AG04450 (cell line): ENCODE measurements around the gene SLC25A41. TPM values are rescaled to one million over a fixed set of nuclear protein-coding genes. Genes with fewer than 3 reads are reported as not detected.
A peak's percentile ranks its signal among the peaks of the same experiment; 100 is the strongest.

Source experiments
- CTCF ChIA-PET: fragments of 300-600, 350-600 bp; formaldehyde crosslinking; extraction: SDS; loops from one replicate; lab custom pipeline; 2022; ENCODE audit warnings: antibody characterized with exemption, inconsistent platforms; lab: Charles Lee
- POLR2A ChIA-PET: fragments of 350-600 bp; formaldehyde crosslinking; extraction: SDS; loops from one replicate; lab custom pipeline; 2021; ENCODE audit warnings: antibody characterized with exemption, inconsistent platforms; lab: Yijun Ruan, JAX
- DNase-seq: peaks from one replicate; pipeline ENCODE4 v3.0.0-alpha.2; 2011; ENCODE audit warnings: low read depth, low spot score
- H3K27ac ChIP-seq: one replicate; pipeline ENCODE4 v1.5.1; 2012; ENCODE audit warnings: low read depth, low read length, control low read depth
- H3K27me3 ChIP-seq: one replicate; pipeline ENCODE4 v1.6.0; 2012; ENCODE audit warnings: low read length; ENCODE audit not compliant: control insufficient read depth, insufficient read depth
- H3K4me3 ChIP-seq: 2 replicates; pipeline ENCODE4 v1.5.1; 2011; ENCODE audit warnings: mild to moderate bottlenecking, low read depth, low read length, control low read depth
- H3K9me3 ChIP-seq: 2 replicates; pipeline ENCODE4 v1.5.1; 2012; ENCODE audit warnings: low read length; ENCODE audit not compliant: control insufficient read depth, insufficient read depth
- polyA plus RNA-seq: library from polyadenylated mRNA; depleted of rRNA; stranded (reverse); fragments of >200 nt; gene quantifications from 2 replicates; pipeline ENCODE4 v1.2.3, GENCODE V29; 2011
- TF ChIP-seq, protein P1 (sequence below): IDR thresholded peaks from 2 replicates; pipeline ENCODE4 v1.5.1; 2011; ENCODE audit warnings: low read depth, low read length, control low read depth, inconsistent platforms

Gene SLC25A41
- polyA plus RNA-seq, 1 experiment, result not detected

DNA sequence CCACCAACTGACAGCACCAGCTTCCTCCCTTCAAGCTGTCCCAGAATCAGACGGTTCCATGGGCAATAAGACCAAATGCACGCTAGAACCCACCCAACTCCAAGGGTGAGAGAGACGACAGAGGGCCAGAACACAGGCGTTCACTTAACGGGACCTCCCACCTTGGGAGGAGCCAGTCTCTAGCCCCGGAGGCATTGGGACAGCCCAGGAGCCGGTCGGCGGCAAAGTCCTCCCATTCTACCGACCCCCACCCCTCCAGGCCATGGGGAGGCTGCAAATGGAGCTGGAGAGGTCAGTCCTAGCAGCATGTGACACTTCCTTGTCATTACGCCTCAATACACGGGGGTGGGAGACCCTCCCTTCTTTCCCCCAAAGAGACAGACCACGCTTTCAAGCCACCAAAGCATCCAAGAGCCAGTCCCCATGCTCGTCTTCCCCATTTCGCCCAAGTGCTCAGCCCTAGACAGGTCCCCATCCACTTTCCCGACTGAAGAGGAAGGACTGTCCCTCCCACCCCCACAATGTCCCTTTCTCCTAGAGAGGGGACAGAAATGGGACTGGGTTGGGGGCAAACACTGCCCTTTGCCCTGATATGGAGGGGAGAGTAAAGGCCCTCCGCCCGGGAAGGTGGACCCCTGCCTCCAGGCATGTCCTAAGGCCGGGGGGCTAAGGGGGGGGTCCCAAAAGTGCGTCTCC lies 9.9 kb downstream of the SLC25A41 start:
- Histone ChIP-seq H3K4me3 (peak overlapping the region; percentile 96), H3K9me3 (peaks cover 11% of the 10 kb centered on the region), H3K27ac (peak overlapping the region; percentile 47), H3K27me3 (no peaks in the 10 kb centered on the region)
- DNase-seq, result no peak
- TF ChIP-seq, protein P1, sequence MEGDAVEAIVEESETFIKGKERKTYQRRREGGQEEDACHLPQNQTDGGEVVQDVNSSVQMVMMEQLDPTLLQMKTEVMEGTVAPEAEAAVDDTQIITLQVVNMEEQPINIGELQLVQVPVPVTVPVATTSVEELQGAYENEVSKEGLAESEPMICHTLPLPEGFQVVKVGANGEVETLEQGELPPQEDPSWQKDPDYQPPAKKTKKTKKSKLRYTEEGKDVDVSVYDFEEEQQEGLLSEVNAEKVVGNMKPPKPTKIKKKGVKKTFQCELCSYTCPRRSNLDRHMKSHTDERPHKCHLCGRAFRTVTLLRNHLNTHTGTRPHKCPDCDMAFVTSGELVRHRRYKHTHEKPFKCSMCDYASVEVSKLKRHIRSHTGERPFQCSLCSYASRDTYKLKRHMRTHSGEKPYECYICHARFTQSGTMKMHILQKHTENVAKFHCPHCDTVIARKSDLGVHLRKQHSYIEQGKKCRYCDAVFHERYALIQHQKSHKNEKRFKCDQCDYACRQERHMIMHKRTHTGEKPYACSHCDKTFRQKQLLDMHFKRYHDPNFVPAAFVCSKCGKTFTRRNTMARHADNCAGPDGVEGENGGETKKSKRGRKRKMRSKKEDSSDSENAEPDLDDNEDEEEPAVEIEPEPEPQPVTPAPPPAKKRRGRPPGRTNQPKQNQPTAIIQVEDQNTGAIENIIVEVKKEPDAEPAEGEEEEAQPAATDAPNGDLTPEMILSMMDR, result no peak
- POLR2A ChIA-PET, result interaction anchor here (0.6 kb wide), 1 partner anchor 787 kb away, joined by 3 read pairs; no protein-coding TSS in a partner anchor
- CTCF ChIA-PET, result interaction anchor here (0.6 kb wide), 1 partner anchor 159 kb away, joined by 3 read pairs; no protein-coding TSS in a partner anchor

DNA sequence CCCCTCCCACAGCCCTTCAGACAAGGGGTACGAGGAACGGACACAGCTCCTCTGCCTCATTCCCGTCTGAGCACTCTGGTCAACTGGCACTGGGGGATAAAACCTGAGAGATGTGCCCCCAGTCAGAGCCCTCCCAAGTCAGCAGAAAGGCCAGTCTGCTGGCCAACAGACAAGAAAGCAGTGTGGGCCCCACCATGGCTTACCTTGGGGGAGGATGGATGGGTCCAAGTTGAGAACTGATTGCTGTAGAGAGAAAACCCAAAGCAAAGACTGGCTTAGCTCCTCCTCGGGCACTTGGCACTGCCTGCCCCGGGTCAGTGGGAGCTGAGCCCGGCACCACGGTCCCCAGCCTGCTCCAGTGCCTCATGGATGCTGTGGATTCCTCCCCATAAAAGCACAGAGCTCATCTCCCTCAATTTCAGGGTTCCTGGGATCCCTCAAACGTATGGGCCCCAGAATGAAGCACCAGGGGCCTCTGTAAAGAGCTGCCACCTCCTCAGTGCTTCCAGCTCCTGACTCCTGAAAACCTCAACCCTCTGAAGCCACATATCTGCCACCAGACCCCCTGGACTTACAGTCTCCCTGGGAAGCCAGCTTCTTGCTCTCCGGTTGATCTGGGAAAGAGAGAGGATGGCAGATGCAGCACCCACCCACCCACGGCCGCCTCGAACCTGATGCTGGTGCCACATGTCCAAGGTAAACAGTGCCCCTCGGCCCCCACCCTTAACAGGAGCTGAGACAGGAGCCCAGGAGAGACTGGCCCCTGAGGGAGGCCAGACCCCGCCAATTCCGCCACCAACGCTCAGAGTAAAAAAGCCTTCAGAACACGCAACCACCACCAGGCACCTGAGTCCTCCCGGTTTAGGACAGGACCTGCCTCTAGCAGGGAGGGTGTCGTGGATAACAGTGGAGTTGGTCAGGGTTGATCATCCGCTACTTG lies 12.2 kb downstream of the SLC25A41 start:
- Histone ChIP-seq H3K4me3 (no peak overlapping the region), H3K27me3 (no peaks in the 10 kb centered on the region), H3K27ac (peak overlapping the region; percentile 21), H3K9me3 (peaks cover 11% of the 10 kb centered on the region)
- CTCF ChIA-PET, result no interaction called here
- POLR2A ChIA-PET, result no interaction called here
- no peak for DNase-seq
- TF ChIP-seq, protein P1, result no peak

DNA sequence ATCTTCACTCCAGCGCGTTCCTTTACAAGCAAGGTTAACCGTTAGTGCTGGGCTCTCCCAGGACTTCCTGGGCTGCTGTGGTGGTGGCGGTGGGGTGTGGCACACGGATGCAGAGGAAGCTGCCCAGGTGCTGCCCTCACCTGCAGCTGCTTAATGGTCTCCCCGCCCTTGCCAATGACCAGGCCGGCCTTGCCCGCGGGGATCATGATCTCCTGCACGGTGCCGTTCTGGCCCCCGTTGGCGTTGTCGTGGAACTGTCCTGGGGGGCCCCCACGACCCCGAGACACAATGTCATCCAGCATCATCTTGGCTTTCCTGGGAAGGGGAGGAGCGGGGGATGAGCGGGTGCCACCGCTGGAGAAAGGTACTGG lies 15.0 kb downstream of the SLC25A41 start:
- ChIA-PET CTCF (no interaction called here), POLR2A (no interaction called here)
- Histone ChIP-seq H3K9me3 (no peaks in the 10 kb centered on the region; the same call in 1 of the 2 replicates), H3K4me3 (no peak overlapping the region), H3K27ac (no peak overlapping the region), H3K27me3 (no peaks in the 10 kb centered on the region)
- no peak for DNase-seq
- TF ChIP-seq, protein P1, result no peak

DNA sequence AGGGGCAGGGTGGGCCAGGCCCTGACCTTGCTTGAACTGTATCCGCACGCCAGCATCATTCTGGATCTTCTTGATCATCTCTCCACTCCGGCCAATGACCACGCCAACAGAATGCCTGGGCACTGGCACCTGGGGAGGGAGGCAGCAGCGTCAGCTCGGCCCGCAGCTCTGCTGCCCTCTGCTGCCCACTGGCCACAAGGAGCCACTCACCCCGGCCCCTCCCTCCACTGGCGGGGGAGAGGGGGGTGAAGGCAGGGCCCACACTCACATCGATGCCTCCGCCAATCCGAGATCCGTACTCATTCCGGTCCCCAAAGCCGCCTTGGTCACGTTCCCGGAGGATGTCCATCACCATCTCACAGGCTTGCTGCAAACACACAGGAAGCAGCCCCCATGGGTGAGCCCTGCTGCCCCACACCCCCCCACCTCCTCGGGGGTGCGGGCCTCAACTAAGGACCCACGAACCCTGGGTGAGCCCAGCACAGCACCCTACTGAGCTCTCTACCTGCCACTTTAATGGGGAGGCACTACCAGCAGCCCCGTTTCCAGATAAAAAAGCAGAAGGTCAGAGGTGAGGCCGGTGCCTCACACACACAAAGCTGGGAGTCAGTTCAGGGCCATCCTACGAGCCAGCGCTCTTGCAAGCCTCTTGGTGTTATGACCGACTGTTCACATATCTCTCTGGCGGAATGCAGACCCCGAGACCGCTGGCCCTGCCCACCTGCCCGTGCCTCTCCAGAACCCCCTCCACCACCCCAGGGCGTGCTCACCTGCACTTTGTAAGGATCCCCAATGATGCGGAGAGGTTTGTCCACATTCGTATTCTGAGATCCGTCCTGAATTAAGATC lies 15.6 kb downstream of the SLC25A41 start:
- TF ChIP-seq, protein P1, result peak; percentile 40
- Histone ChIP-seq H3K27me3 (no peaks in the 10 kb centered on the region), H3K9me3 (no peaks in the 10 kb centered on the region; the same call in 1 of the 2 replicates), H3K4me3 (no peak overlapping the region), H3K27ac (peak overlapping the region; percentile 31)
- POLR2A ChIA-PET, result interaction anchor here (1.0 kb wide), 1 partner anchor 15 kb away, joined by 3 read pairs; no protein-coding TSS in a partner anchor
- no peak for DNase-seq
- CTCF ChIA-PET, result interaction anchor here (0.6 kb wide), 1 partner anchor 47 kb away, joined by 4 read pairs; no protein-coding TSS in a partner anchor
